PC-3 (cell line): Measurements from ENCODE around the gene SMAD7.

ENCODE experiments used
- CTCF ChIP-seq: fragments of 300-600 bp; sonication (generic); conservative IDR thresholded peaks from 2 replicates; pipeline ENCODE4 v1.5.1; 2017; ENCODE audit warnings: antibody characterized with exemption, low read depth, mild to moderate bottlenecking, low read length
- EZH2 ChIP-seq: fragments of 300-600 bp; sonication (generic); IDR thresholded peaks from one replicate; pipeline ENCODE4 v1.6.1; 2017; ENCODE audit warnings: antibody characterized with exemption, mild to moderate bottlenecking, low read length; ENCODE audit not compliant: unreplicated experiment
- EZH2phosphoT487 ChIP-seq: fragments of 300-600 bp; sonication (generic); IDR thresholded peaks from 2 replicates; pipeline ENCODE4 v1.6.1; 2018; ENCODE audit warnings: mild to moderate bottlenecking, antibody characterized with exemption, low read length, borderline replicate concordance

GRCh38 chr18:48888773-48889080, 62.0 kb downstream of the SMAD7 start:
- no peak for TF ChIP-seq EZH2phosphoT487
- TF ChIP-seq CTCF, result no peak
- no peak for TF ChIP-seq EZH2
